ENCODE measurements around the gene HBG1.

DNA sequence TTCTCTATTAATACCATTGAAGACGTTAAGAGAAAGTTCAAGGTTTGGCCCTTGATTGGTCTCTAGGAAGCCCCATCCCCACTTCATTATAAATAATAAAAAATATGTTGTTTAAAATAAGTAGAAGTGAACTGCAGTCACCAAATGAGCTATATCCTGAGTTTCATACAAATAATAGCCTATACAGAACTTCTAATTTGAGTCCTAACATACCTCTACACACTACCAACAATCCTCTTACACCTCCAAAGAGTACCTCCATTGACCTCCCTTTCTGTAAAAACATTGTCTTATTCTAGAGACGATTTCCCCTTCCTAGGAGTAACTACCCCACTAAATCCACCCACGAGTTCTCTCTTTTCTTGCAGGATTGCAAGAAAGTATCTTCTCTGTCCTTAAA lies 8.2 kb downstream of the HBG1 start:
- no peak for TF ChIP-seq POLR2A (IDR thresholded peaks at IDR 0.05)
- TF ChIP-seq, protein P1, sequence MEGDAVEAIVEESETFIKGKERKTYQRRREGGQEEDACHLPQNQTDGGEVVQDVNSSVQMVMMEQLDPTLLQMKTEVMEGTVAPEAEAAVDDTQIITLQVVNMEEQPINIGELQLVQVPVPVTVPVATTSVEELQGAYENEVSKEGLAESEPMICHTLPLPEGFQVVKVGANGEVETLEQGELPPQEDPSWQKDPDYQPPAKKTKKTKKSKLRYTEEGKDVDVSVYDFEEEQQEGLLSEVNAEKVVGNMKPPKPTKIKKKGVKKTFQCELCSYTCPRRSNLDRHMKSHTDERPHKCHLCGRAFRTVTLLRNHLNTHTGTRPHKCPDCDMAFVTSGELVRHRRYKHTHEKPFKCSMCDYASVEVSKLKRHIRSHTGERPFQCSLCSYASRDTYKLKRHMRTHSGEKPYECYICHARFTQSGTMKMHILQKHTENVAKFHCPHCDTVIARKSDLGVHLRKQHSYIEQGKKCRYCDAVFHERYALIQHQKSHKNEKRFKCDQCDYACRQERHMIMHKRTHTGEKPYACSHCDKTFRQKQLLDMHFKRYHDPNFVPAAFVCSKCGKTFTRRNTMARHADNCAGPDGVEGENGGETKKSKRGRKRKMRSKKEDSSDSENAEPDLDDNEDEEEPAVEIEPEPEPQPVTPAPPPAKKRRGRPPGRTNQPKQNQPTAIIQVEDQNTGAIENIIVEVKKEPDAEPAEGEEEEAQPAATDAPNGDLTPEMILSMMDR (IDR thresholded peaks at IDR 0.05) = no peak
